ENCODE data around the gene KLF9. TPM values are rescaled to one million over a fixed set of nuclear protein-coding genes. Genes with fewer than 3 reads are reported as not detected.

The KLF9 gene
- total and polyA plus RNA-seq, 2 donors from 2014 or later = 23.5 to 100 TPM

DNA sequence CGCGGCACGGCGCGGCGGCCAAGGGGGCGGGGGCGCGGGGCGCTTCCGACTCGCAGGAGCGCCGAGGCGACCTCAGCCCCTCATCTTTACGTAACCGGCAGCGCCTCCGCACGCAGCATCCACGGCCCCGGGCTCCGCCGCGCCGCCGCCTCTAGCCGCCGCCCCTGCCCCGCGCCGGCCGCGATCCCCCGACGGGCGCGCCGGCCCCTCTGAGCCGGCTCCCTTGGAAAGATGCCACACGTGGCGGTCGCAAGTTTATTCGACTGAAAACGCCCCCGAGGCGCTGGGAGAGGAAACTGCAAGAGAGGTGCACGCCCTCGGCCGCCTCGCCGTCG lies 1.0 kb downstream of the KLF9 start:
- TF ChIP-seq, protein P1, sequence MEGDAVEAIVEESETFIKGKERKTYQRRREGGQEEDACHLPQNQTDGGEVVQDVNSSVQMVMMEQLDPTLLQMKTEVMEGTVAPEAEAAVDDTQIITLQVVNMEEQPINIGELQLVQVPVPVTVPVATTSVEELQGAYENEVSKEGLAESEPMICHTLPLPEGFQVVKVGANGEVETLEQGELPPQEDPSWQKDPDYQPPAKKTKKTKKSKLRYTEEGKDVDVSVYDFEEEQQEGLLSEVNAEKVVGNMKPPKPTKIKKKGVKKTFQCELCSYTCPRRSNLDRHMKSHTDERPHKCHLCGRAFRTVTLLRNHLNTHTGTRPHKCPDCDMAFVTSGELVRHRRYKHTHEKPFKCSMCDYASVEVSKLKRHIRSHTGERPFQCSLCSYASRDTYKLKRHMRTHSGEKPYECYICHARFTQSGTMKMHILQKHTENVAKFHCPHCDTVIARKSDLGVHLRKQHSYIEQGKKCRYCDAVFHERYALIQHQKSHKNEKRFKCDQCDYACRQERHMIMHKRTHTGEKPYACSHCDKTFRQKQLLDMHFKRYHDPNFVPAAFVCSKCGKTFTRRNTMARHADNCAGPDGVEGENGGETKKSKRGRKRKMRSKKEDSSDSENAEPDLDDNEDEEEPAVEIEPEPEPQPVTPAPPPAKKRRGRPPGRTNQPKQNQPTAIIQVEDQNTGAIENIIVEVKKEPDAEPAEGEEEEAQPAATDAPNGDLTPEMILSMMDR (IDR thresholded peaks at IDR 0.05; ENCODE audit: borderline replicate concordance, extremely low read depth, insufficient read depth) = no peak
- intact Hi-C loops (cut with DNase I) = no loop called here
- no peaks in the 10 kb centered on the region for H3K36me3 ChIP-seq (ENCODE audit: control insufficient read depth in 2 of 3, insufficient read depth in 3 of 3, low read length in 3 of 3)
- DNase-seq = peak in 1 of 5 donors; percentile 82
- no peaks in the 10 kb centered on the region for H3K27me3 ChIP-seq (ENCODE audit: control insufficient read depth, insufficient read depth, low read length)
- no peak for FAIRE-seq
- peak overlapping the region; percentile 99 to 100 for H3K27ac ChIP-seq (ENCODE audit: low read depth in 2 of 2, low read length in 2 of 2)
- H3K9me3 ChIP-seq (ENCODE audit: control insufficient read depth in 2 of 3, insufficient read depth in 1 of 3, low read length in 3 of 3) = no peaks in the 10 kb centered on the region
- peak overlapping the region; percentile 73 to 100 (median 85) for H3K9ac ChIP-seq (ENCODE audit: low read length in 3 of 3)
- H3K4me3 ChIP-seq (ENCODE audit: low read length in 3 of 3) = peak overlapping the region; percentile 89 to 99 (median 94)
- H3K4me1 ChIP-seq (ENCODE audit: control insufficient read depth in 2 of 3, insufficient read depth in 2 of 3, low read depth in 1 of 3, low read length in 3 of 3) = peaks cover 6 to 17% (median 15%) of the 10 kb centered on the region in 3 donors

DNA sequence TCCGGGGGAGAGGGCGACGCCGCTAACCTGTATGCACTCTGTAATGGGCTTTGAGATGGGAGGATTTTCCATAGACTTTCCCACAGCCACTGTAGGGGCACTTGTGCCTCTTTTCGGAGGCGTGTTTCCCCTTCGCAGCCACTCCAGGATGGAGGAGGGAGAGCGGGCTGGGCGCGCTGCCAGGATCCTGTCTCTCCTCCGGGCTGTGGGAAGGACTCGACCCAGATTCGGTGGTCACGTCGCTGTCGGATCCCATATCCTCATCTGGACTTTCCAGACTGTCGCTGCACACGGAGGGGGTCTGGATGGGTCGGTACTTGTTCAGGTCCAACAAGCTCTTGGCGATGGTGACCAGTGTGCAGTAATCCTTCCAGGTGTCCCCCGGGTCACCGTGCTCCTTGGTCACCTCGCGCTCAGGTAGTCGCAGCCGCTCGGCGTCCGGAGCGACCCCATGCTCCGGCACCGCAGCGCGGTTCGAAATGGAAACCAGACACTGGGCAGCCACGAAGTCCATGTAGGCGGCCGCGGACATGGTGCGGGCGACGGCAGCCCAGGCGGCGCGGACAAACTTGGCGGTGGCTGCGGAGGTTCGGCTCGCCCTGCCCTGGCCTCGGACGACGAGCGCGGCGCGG lies 1.5 kb downstream of the KLF9 start:
- Histone ChIP-seq H3K27ac (ENCODE audit: low read depth in 2 of 2, low read length in 2 of 2) (peak overlapping the region; percentile 99 to 100), H3K36me3 (ENCODE audit: control insufficient read depth in 2 of 3, insufficient read depth in 3 of 3, low read length in 3 of 3) (no peaks in the 10 kb centered on the region), H3K4me1 (ENCODE audit: control insufficient read depth in 2 of 3, insufficient read depth in 2 of 3, low read depth in 1 of 3, low read length in 3 of 3) (peaks cover 6 to 20% (median 18%) of the 10 kb centered on the region in 3 donors), H3K4me3 (ENCODE audit: low read length in 3 of 3) (peak overlapping the region; percentile 85 to 99 (median 94)), H3K9me3 (ENCODE audit: control insufficient read depth in 2 of 3, insufficient read depth in 1 of 3, low read length in 3 of 3) (no peaks in the 10 kb centered on the region), H3K27me3 (ENCODE audit: control insufficient read depth, insufficient read depth, low read length) (no peaks in the 10 kb centered on the region), H3K9ac (ENCODE audit: low read length in 3 of 3) (peak overlapping the region; percentile 72 to 100 (median 99))
- FAIRE-seq = no peak
- DNase-seq = peak; percentile 77 to 97 (median 84)
- intact Hi-C loops (cut with DNase I) = no loop called here
- TF ChIP-seq, protein P1 (IDR thresholded peaks at IDR 0.05; ENCODE audit: borderline replicate concordance, extremely low read depth, insufficient read depth) = no peak

DNA sequence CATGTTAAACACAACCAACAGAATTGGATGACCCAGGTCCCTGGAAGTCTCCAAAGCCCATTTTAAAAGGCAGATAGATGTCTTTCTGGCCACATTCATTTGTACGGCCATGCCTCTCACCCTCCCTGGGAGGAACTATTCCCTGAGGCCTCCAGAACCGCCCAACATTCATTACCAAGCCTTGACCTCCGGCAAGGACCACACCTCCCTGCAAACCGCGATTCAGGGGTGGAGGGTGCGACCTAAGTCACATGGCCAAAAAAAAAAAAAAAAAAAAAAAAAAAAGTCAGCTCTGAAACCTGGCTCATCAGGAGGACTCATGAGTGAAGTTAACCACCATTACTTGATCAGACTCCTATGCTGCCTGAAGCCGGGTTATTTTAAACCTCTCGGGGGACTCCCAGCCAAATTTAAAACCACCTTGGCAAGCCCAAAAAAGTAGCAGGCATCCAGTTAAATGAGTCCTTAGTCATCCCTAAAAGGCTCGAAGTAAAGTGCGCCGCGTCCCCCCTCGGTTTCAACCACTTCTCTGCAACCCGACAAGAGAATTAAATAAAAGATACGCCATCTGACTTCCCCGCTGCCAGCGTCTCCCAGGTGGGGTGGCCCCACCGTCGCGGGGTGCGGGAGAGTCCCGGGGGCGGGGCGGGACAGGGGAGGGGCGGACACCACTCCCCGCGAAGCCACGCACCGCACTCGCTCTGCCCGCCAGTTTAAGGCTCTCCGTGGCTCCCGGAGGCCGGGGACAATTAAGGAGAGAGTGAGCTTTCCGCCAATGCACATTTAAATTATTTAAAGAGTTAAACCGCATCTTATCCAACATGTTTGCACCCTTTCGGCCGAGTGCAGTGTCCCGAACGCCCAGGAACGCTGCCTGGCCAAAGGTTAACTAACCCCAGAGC lies 2.3 kb downstream of the KLF9 start:
- intact Hi-C loops (cut with DNase I) = no loop called here
- H3K9ac ChIP-seq (ENCODE audit: low read length in 3 of 3) = peak overlapping the region; percentile 72 to 100 (median 99)
- no peaks in the 10 kb centered on the region for H3K9me3 ChIP-seq (ENCODE audit: control insufficient read depth in 2 of 3, insufficient read depth in 1 of 3, low read length in 3 of 3)
- no peak for FAIRE-seq
- no peaks in the 10 kb centered on the region for H3K36me3 ChIP-seq (ENCODE audit: control insufficient read depth in 2 of 3, insufficient read depth in 3 of 3, low read length in 3 of 3)
- peak overlapping the region; percentile 85 to 99 (median 94) for H3K4me3 ChIP-seq (ENCODE audit: low read length in 3 of 3)
- peak overlapping the region; percentile 99 to 100 for H3K27ac ChIP-seq (ENCODE audit: low read depth in 2 of 2, low read length in 2 of 2)
- peak in 4 of 5 donors; percentile 20 to 92 (median 53) for DNase-seq
- H3K27me3 ChIP-seq (ENCODE audit: control insufficient read depth, insufficient read depth, low read length) = no peaks in the 10 kb centered on the region
- peaks cover 6 to 24% (median 23%) of the 10 kb centered on the region in 3 donors for H3K4me1 ChIP-seq (ENCODE audit: control insufficient read depth in 2 of 3, insufficient read depth in 2 of 3, low read depth in 1 of 3, low read length in 3 of 3)
- TF ChIP-seq, protein P1 (IDR thresholded peaks at IDR 0.05; ENCODE audit: borderline replicate concordance, extremely low read depth, insufficient read depth) = no peak
